Left lung (tissue), 10 donors: ENCODE results near the gene HIVEP2. TPM values are rescaled to one million over a fixed set of nuclear protein-coding genes. Genes with fewer than 3 reads are reported as not detected.

ENCODE experiments used
- ATAC-seq: fragments of 200-7000 bp; cut with Tn5 transposase; one replicate; pipeline ENCODE4 v1.9.1; 2020; ENCODE audit warnings: moderate library complexity
- DNase-seq, 4 donors: peaks; one replicate each; pipeline ENCODE4 v3.0.0-alpha.2; 2013 to 2020
- H3K27ac ChIP-seq, 2 donors: fragments of 200-600 bp; sonication (generic) in 1 of 2; one replicate each; pipeline versions ENCODE4 v1.5.0 to v1.8.0; 2020 to 2021
- H3K27me3 ChIP-seq, 2 donors: fragments of 200-600 bp; sonication (generic) in 1 of 2; one replicate each; pipeline versions ENCODE4 v1.5.0 to v1.8.0; 2020 to 2021
- H3K36me3 ChIP-seq, 2 donors: fragments of 200-600 bp; sonication (generic) in 1 of 2; one replicate each; pipeline versions ENCODE4 v1.5.0 to v1.8.0; 2020 to 2021
- H3K4me1 ChIP-seq, 2 donors: fragments of 200-600 bp; one replicate each; pipeline ENCODE4 v1.8.0; 2021
- H3K4me3 ChIP-seq, 2 donors: fragments of 200-600 bp; sonication (generic) in 1 of 2; one replicate each; pipeline versions ENCODE4 v1.5.0 to v1.8.0; 2020 to 2021; ENCODE audit warnings: mild to moderate bottlenecking in 1 of 2
- H3K9me3 ChIP-seq, 2 donors: fragments of 200-600 bp; sonication (generic) in 1 of 2; one replicate each; pipeline versions ENCODE4 v1.5.0 to v1.8.0; 2020 to 2021
- intact Hi-C, 2 donors: fragments of 100-400 bp; cut with DNase I; formaldehyde crosslinking; loops; one replicate each; pipeline versions ENCODE4 v1.11.2 to v1.14.2; 2022
- polyA plus RNA-seq, 6 donors: library from polyadenylated mRNA; unstranded; fragments of 120-200 nt; gene quantifications; one replicate each; pipeline ENCODE4 v1.2.1, GENCODE V29; 2013; ENCODE audit not compliant: insufficient read length in 6 of 6
- total RNA-seq, 2 donors: library from RNA; stranded (reverse); fragmentation: NEBNext Ultra II Directional; extraction: Animal tissue kit (Norgen Biotek cat#: 25700); gene quantifications; one replicate each; pipeline ENCODE4 v1.2.1, GENCODE V29; 2021
- TF ChIP-seq, protein P1 (sequence below), 2 donors: fragments of 200-600 bp; sonication (generic) in 1 of 2; IDR thresholded peaks; one replicate each; pipeline versions ENCODE4 v1.5.0 to v1.8.0; 2021; ENCODE audit warnings: antibody characterized with exemption in 2 of 2
- donor health status: DM: no; HTN: yes; CAD: no.
- donor health status: DM: no; HTN: no; CAD: no.

Gene HIVEP2
- total and polyA plus RNA-seq, 8 donors: 11.5 to 16.6 (median 13.1) TPM

DNA sequence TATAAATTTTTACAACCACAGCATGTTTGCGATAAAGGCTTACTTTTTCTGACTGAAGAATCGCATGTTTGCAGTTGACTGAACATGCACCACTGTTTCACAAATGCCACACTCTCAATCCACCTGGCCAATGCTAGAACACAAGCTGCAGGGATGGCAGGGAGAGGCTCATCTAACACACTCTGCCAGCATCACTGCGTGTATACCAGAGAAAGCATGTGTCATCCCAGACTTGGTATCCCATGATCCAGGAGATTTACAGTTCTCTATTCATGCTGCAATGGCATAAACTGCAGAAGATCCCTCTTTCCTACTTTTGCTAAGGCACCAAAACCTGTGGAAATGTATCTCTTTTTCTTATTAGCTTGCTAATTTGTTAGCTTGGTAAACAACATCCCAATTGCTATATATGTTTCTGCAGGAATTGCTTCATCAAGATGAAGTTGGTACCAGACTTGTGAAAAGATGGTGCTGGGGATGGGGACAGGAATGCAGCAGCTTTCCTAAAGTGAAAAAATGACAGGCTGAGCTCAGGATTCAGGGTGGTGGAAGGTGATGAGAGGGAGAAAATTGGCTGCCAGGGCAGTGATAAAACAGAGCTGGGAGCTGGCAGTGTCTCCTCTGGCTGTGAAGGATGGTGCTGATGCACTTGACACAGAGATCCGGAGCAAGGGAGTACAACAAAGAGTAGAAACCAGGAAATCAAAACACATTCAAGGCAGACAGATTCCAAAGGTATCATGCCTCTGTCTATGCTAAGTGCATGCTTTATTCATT, 186.9 kb downstream of the HIVEP2 start:
- Histone ChIP-seq H3K4me1 (no peaks in the 10 kb centered on the region), H3K27me3 (no peaks in the 10 kb centered on the region), H3K9me3 (no peaks in the 10 kb centered on the region), H3K4me3 (no peak overlapping the region), H3K36me3 (peaks cover 0 to 56% of the 10 kb centered on the region in 2 donors), H3K27ac (no peak overlapping the region)
- ATAC-seq (no peak), DNase-seq (no peak)
- intact Hi-C loops: no loop called here
- TF ChIP-seq, protein P1, sequence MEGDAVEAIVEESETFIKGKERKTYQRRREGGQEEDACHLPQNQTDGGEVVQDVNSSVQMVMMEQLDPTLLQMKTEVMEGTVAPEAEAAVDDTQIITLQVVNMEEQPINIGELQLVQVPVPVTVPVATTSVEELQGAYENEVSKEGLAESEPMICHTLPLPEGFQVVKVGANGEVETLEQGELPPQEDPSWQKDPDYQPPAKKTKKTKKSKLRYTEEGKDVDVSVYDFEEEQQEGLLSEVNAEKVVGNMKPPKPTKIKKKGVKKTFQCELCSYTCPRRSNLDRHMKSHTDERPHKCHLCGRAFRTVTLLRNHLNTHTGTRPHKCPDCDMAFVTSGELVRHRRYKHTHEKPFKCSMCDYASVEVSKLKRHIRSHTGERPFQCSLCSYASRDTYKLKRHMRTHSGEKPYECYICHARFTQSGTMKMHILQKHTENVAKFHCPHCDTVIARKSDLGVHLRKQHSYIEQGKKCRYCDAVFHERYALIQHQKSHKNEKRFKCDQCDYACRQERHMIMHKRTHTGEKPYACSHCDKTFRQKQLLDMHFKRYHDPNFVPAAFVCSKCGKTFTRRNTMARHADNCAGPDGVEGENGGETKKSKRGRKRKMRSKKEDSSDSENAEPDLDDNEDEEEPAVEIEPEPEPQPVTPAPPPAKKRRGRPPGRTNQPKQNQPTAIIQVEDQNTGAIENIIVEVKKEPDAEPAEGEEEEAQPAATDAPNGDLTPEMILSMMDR (IDR thresholded peaks at IDR 0.05): no peak

DNA sequence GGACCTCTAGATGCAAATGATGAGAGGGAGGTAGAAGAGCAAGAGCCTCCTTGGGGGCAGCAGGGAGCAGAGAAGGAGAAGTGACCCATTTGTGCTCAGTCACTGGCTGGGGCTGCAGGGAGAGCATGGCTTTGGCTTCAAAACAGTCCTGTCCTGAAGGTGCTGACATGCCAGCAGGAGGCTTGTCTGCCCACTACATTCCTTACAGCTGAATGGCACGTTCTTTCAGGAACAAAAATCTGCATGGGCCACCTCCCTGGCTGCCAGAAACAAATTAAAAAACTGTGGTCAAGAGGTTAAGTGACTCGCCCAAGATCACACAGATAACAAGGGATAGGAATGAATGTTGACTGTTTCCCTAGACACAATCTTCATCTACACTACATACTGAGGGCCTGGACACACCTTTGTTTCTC, 188.8 kb downstream of the HIVEP2 start:
- Histone ChIP-seq H3K4me1 (no peaks in the 10 kb centered on the region), H3K9me3 (no peaks in the 10 kb centered on the region), H3K4me3 (no peak overlapping the region), H3K36me3 (peaks cover 0 to 52% of the 10 kb centered on the region in 2 donors), H3K27ac (no peak overlapping the region), H3K27me3 (no peaks in the 10 kb centered on the region)
- TF ChIP-seq, protein P1 (IDR thresholded peaks at IDR 0.05): no peak
- ATAC-seq (peak; percentile 83), DNase-seq (no peak)
- intact Hi-C loops: no loop called here

DNA sequence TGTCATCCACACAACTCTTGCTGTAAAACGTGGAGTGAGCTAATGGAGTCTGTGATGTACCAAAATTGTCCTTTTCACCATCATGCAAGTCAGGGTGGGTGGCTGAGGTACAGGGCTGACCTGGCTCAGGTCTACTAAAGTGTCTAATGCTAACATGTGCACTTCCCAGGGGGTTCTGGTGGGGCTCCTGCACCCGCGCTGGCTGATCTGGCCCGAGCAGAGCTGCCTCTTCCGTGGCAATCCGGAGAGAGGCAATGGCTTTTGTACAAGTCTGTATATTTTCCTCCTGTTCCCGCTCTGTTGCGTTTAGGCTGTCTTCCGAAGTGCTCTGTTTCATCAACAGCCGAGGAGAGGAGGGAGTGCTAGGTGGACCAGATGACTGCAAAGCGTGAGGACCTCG, 191.8 kb downstream of the HIVEP2 start:
- Histone ChIP-seq H3K9me3 (no peaks in the 10 kb centered on the region), H3K4me3 (no peak overlapping the region), H3K27me3 (no peaks in the 10 kb centered on the region), H3K4me1 (no peaks in the 10 kb centered on the region), H3K27ac (no peak overlapping the region), H3K36me3 (peaks cover 0 to 22% of the 10 kb centered on the region in 2 donors)
- DNase-seq: no peak
- TF ChIP-seq, protein P1 (IDR thresholded peaks at IDR 0.05): no peak
- ATAC-seq: no peak
- intact Hi-C loops: no loop called here

DNA sequence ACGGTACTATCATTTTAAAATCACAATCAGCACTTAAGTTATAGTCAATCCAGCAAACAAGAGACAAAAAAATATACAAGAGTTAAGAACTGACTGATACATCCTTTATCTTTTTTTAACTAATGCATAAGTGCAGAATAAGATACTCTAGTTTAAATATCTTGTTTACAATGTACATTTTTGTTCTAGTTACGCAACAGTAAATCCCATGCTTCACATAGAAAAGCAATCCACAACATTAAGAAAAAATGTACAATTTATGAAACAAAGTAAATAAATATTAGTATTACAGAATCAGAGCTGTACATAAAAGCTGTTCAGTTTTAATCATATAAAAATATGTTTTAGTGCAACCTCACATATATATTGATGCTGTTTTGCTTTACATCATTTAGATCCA, 192.6 kb downstream of the HIVEP2 start:
- no peaks in the 10 kb centered on the region for H3K9me3 ChIP-seq
- peaks cover 0 to 17% of the 10 kb centered on the region in 2 donors for H3K36me3 ChIP-seq
- ATAC-seq: no peak
- H3K27ac ChIP-seq: no peak overlapping the region
- H3K4me3 ChIP-seq: no peak overlapping the region
- no peak for DNase-seq
- intact Hi-C loops: no loop called here
- TF ChIP-seq, protein P1 (IDR thresholded peaks at IDR 0.05): no peak
- H3K27me3 ChIP-seq: no peaks in the 10 kb centered on the region
- no peaks in the 10 kb centered on the region for H3K4me1 ChIP-seq

DNA sequence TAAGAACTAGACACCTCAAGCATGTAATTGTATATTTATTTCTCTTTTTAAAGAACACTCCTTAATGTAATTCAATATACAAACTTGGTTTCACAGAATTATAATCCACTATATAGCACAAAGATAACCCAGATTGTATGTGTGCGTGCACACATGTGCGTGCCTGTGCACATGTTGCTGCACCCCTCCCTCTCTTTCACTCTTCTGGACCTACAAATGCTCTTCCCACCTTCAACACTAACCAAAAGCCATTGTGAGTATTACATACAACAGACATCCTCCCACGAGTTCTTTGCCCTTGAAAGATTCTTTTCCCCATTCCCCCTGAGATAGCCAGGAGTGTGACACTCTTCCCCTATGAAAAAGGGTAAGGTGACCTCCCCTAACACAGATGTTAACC, 193.5 kb downstream of the HIVEP2 start:
- Histone ChIP-seq H3K27ac (no peak overlapping the region), H3K36me3 (peaks cover 0 to 12% of the 10 kb centered on the region in 2 donors), H3K4me3 (no peak overlapping the region), H3K27me3 (no peaks in the 10 kb centered on the region), H3K4me1 (no peaks in the 10 kb centered on the region), H3K9me3 (no peaks in the 10 kb centered on the region)
- no peak for DNase-seq
- ATAC-seq: no peak
- TF ChIP-seq, protein P1 (IDR thresholded peaks at IDR 0.05): no peak
- intact Hi-C loops: no loop called here
